ENCODE data around the gene PADI6.

The PADI6 gene

GRCh38 chr1:17409391-17409811, 37.4 kb downstream of the PADI6 start:
- TF ChIP-seq, protein P1, sequence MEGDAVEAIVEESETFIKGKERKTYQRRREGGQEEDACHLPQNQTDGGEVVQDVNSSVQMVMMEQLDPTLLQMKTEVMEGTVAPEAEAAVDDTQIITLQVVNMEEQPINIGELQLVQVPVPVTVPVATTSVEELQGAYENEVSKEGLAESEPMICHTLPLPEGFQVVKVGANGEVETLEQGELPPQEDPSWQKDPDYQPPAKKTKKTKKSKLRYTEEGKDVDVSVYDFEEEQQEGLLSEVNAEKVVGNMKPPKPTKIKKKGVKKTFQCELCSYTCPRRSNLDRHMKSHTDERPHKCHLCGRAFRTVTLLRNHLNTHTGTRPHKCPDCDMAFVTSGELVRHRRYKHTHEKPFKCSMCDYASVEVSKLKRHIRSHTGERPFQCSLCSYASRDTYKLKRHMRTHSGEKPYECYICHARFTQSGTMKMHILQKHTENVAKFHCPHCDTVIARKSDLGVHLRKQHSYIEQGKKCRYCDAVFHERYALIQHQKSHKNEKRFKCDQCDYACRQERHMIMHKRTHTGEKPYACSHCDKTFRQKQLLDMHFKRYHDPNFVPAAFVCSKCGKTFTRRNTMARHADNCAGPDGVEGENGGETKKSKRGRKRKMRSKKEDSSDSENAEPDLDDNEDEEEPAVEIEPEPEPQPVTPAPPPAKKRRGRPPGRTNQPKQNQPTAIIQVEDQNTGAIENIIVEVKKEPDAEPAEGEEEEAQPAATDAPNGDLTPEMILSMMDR (IDR thresholded peaks at IDR 0.05; ENCODE audit: control insufficient read depth, insufficient read depth, low read depth, low read length, missing control alignments), result no peak
- no peak for DNase-seq (ENCODE audit: low read depth)
- H3K4me3 ChIP-seq (ENCODE audit: control insufficient read depth, low read depth, low read length), result no peak overlapping the region

- TF ChIP-seq, protein P1 (IDR thresholded peaks at IDR 0.05; ENCODE audit: control insufficient read depth, insufficient read depth, low read depth, low read length, missing control alignments), result no peak
- H3K4me3 ChIP-seq (ENCODE audit: control insufficient read depth, low read depth, low read length), result no peak overlapping the region
- DNase-seq (ENCODE audit: low read depth), result no peak
These were observed 40.3 kb downstream of the PADI6 start for GRCh38 chr1:17412093-17412870.

DNA sequence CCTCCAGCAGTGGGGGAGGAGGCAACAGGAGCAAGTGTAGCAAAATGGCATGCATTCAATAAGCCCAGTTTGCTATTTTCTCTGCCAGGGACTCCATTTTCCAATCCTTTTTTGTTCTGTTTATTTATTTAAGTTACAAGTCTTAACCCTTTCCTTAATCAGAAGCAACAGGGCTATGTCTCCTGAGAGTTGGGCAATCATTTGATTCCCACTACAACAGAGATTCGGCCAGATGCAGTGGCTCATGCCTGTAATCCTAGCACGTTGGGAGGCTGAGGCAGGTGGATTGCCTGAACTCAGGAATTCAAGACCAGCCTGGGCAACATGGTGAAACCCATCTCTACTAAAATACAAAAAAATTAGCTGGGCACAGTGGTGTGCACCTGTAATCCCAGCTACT, 42.0 kb downstream of the PADI6 start:
- TF ChIP-seq, protein P1 (IDR thresholded peaks at IDR 0.05; ENCODE audit: control insufficient read depth, insufficient read depth, low read depth, low read length, missing control alignments), result no peak
- DNase-seq (ENCODE audit: low read depth), result no peak
- no peak overlapping the region for H3K4me3 ChIP-seq (ENCODE audit: control insufficient read depth, low read depth, low read length)

GRCh38 chr1:17416389-17416788, 44.4 kb downstream of the PADI6 start:
- TF ChIP-seq, protein P1 (IDR thresholded peaks at IDR 0.05; ENCODE audit: control insufficient read depth, insufficient read depth, low read depth, low read length, missing control alignments), result no peak
- DNase-seq (ENCODE audit: low read depth), result no peak
- H3K4me3 ChIP-seq (ENCODE audit: control insufficient read depth, low read depth, low read length), result no peak overlapping the region

- TF ChIP-seq, protein P1 (IDR thresholded peaks at IDR 0.05; ENCODE audit: control insufficient read depth, insufficient read depth, low read depth, low read length, missing control alignments), result peak; percentile 85
- no peak for DNase-seq (ENCODE audit: low read depth)
- H3K4me3 ChIP-seq (ENCODE audit: control insufficient read depth, low read depth, low read length), result no peak overlapping the region
These were observed 47.8 kb downstream of the PADI6 start for GRCh38 chr1:17419626-17420328.

DNA sequence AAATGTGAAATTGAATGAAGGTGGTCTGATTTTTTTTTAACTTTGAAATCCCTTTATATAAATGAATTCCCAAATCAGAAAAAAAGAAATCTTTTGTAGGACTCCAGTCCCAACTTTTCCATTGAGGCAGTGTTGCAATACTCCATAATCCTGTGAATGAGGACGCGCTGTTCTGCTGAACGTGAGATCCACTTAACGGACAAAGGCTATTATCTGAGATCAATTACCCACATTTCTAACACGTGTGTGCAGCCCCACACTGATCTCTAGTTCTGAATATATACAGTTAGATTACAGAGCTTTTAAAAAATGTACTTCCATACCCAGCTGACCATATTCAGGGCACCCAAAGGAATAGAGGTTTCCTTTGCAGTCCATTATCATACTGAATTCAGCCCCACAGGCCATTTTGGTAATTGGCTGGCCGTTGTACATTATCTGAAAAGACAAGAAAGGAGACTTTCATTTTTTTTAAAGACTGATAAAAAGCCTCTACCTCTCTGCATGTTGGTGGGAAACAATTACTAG, 48.5 kb downstream of the PADI6 start:
- no peak overlapping the region for H3K4me3 ChIP-seq (ENCODE audit: control insufficient read depth, low read depth, low read length)
- no peak for DNase-seq (ENCODE audit: low read depth)
- TF ChIP-seq, protein P1 (IDR thresholded peaks at IDR 0.05; ENCODE audit: control insufficient read depth, insufficient read depth, low read depth, low read length, missing control alignments), result no peak
